GM19099 (cell line): Measurements from ENCODE around the gene CCDC9B.
A peak's percentile ranks its signal among the peaks of the same experiment; 100 is the strongest.

ENCODE experiments used
- POLR2A ChIP-seq: IDR thresholded peaks from 3 replicates; pipeline ENCODE4 v1.6.1; 2011; ENCODE audit warnings: low read depth; ENCODE audit not compliant: insufficient read length; ENCODE audit errors: extremely low read depth

CCDC9B gene

GRCh38 chr15:40314723-40315276, 25.9 kb downstream of the CCDC9B start:
- TF ChIP-seq POLR2A = no peak

DNA sequence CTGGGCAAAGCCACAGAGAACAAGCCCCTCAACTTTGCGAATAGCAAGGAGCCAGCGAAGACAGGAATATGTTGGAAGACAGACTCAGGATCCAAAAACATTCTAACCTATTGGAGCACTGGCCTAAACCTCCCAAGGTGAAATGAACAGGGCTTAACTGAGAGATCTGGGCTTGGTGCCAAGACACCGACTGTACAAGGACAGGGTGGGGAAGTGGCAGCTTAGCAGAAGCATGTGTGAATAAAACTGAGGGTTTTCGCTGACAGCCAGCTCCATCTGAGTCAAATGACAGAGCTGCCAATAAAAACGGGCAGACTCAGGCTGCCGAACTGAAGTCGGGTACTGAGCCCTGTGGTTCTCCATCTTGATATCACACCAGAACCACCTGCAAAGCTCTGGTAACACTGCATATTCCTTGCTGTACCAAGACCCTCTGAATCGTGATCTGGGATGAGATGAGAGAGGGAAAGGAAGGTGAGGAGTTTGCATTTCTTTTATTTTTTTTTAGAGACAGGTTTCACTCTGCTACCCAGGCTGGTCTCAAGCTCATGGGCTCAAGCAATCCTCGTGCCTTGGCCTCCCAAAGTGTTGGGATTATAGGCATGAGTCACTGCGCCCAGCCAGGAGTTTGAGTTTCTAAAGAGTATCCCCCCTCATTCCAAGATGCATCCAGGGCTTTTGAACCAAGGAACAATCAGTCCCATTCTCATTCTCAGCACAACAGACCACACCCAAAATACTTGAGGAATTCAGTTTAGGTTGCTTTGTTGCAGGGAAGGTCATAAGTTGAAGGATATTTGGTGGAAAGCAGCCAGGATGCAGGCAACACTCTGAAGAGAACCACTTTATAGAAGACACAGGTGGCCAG, 27.0 kb downstream of the CCDC9B start:
- no peak for TF ChIP-seq POLR2A

- no peak for TF ChIP-seq POLR2A
Measured at GRCh38 chr15:40312370-40313158, 28.2 kb downstream of the CCDC9B start.

- TF ChIP-seq POLR2A = no peak
Measured at GRCh38 chr15:40310993-40311392, 29.7 kb downstream of the CCDC9B start.

GRCh38 chr15:40310001-40310959, 30.5 kb downstream of the CCDC9B start:
- TF ChIP-seq POLR2A = no peak

DNA sequence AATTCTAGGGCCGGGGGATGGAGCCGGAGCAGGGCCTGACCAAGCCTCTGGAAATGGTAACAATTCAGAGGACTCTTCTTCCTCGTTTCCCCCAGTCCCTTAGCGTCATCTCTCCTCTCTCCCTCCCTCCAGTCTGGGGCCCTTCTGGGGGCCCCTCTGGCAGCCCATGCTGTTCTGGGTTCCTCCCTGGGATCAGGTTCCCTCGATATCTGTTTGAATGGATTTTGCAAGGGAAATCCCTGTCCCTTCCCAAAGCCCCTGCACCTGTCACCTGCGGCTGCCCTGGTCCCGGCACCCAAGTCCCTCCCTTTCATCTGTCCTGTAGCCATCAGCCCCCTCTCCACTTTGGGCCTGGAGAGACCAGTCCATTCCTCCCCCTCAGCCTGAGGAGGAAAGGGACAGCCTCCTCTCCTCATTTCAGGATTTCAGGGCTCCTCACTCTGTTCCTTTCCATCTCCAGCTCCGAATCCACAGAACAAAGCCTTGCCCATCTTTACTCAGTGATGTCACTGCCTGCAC, 31.3 kb downstream of the CCDC9B start:
- TF ChIP-seq POLR2A = no peak

DNA sequence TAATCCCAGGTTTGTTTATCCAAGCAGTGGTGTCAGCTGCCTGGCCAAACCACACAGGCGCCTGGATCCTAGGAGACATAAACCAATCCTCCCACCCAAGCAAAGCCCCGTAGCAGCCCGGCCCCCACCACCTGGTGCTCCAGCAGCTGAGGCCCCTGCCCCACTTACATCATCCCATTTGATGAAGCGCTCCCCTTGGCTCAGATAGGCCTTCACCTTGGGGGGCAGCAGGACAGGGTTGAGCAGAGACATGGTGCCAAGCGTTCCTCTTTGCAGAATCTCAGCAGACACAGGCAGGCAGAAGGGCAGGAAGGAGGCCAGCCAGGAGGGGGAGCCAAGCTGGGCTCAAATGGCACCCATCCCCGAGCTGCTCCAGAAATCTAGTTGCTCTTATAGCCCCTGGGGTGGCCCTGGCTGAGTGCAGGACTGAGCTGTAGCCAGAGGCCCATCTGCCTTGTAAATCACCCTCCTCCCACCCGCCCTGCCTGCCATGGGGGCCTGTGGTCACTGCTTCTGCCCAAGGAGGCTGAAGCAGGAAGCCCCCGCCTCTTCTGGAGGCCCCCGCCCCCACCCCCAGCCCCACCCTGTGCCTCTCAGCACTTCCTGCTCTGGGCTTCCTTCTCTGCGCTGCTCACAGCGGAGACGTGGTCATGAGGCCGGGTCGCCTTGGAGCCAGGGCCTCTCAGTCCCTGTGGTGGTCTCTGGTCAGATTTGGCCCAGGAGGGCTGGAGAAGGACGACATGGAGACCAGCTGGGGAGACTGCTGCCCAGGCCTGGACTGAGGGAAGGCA, 33.1 kb downstream of the CCDC9B start, which contains the start of gene PLCB2:
PLCB2 (minus strand) TSS at position 515 of the 791 bp plus-strand sequence; CDS start at position 252, 263 bp downstream.
- peak; percentile 70 for TF ChIP-seq POLR2A

- no peak for TF ChIP-seq POLR2A
Measured at GRCh38 chr15:40306908-40307307, 33.8 kb downstream of the CCDC9B start.

- TF ChIP-seq POLR2A = no peak
Measured at GRCh38 chr15:40306371-40306770, 34.4 kb downstream of the CCDC9B start.

GRCh38 chr15:40305281-40305680, 35.5 kb downstream of the CCDC9B start:
- no peak for TF ChIP-seq POLR2A

DNA sequence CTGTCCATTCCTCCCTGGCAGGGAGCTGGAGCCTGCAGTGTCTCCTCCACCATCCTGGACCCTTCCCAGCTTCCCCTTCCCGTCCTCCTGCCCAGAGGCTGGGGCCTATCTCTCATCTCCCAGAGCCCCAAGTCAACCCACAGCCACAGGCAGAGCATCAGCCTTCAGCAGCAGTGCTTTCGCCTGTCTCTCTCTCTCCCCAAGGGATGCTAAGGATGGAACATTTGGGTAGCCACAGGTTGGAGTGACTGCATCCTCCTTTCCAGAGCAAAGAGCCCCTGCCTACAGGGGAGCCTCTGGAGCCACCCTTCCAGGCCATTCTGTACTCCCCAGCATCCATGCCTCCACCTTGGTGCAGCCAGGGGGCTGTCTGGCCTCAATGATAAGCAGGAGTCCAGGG, 37.2 kb downstream of the CCDC9B start:
- no peak for TF ChIP-seq POLR2A

- no peak for TF ChIP-seq POLR2A
Measured at GRCh38 chr15:40302981-40303380, 37.8 kb downstream of the CCDC9B start.

DNA sequence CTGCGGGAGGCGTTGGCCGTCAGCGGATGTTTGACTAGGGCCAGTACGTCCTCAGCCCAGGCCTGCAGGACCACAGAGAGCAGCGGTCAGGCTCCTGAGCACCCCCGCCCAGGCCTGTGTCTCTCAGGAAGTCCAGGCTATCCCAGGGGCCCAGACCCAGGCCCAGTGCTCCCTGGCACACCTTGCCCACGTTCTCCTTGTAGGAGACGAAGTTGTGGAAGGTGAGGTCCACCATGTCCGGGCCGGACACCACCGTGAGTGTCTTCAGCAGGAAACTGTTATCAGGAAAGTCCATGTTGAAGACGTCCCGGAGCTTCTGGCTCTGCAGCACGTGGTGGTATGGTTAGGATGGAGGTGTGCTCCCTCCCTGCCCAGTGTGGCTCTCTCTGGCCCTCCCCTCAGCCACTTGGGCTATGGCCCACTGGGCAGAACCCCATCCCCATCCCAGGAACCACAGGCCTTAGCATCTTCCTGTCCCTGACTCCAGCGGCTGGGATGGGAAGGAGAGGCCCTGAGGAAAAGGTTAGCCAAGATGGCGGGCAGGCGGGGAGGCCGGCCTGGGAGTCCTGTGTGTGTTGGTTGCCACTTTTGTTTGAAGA, 38.4 kb downstream of the CCDC9B start:
- TF ChIP-seq POLR2A = no peak
